HAP-1 (cell line): ENCODE data around the gene PNPLA2.

ENCODE experiments used
- DNase-seq, 2 experiments: peaks; one replicate each; pipeline ENCODE4 v3.0.0-alpha.2; 2016 to 2020; ENCODE audit warnings: low spot score in 2 of 2
- H3K27me3 ChIP-seq: fragments of 250-450 bp; sonication (Bioruptor Pico); 2 replicates; pipeline ENCODE4 v1.5.1; 2020; ENCODE audit warnings: low read depth, mild to moderate bottlenecking, moderate library complexity
- H3K36me3 ChIP-seq: fragments of 250-450 bp; sonication (Bioruptor Pico); replicated peaks from 2 replicates; pipeline ENCODE4 v1.5.1; 2020; ENCODE audit warnings: mild to moderate bottlenecking
- H3K4me1 ChIP-seq: fragments of 250-450 bp; sonication (Bioruptor Pico); 2 replicates; pipeline ENCODE4 v1.5.1; 2020; ENCODE audit warnings: mild to moderate bottlenecking
- H3K4me3 ChIP-seq: fragments of 250-450 bp; sonication (Bioruptor Pico); 2 replicates; pipeline ENCODE4 v1.5.1; 2020; ENCODE audit warnings: mild to moderate bottlenecking, moderate library complexity
- H3K9me3 ChIP-seq: fragments of 250-450 bp; sonication (Bioruptor Pico); 2 replicates; pipeline ENCODE4 v1.5.1; 2020; ENCODE audit warnings: mild to moderate bottlenecking, moderate library complexity
- in situ Hi-C: fragments of 300-500 bp; cut with MboI; formaldehyde crosslinking; loops from 3 replicates; pipeline ENCODE4 v1.14.3; 2020; ENCODE audit warnings: low sequenced_read_pairs, inconsistent platforms, mixed read lengths

Gene PNPLA2

DNA sequence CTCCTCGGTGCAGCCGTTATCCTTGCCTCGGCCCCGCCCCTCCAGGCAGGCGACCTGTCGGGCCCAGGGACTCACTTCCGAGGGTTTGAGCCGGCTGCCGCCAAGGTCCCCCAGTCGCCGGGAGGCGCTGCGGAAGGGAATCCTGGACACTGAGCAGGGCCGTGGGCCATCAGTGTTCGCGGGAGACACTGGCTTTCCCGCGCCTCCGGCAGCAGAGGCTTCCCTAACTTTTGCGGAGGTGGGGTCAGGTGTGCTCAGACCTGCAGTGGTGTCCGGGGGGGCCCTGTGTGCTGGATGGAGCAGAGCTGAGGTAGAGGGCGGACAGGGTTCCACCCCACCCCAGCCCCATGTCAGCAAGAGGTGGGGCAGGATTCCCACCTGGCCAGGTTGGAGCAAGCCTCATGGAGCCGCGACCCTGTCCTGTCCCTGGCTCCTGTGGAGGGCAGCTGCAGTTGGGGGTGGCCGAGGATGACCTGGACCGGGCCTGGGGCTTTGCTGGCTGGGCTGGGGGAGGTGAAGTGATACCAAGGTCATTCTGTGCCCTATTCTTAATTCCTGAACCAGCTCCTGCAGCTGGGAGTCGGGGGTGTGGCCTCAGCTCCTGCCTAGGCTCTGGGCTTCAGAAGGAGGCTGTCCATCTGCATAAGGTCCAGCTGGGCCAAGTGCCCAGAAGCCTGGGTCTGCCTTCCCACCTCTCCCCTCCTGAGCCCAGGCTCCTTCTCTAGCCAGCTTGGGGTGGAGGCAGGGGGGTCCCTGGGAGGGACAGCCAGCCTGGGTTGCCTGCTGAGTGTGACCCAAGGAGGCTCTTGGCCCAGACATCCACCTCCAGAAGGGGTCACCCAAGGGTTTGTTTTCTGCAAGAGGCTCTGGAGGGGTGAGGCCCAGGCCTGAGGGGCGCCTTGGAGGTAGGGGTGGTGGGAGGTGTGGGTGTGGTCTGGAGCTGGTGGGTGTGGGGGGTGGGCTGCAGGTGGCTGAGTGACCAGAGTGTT lies 32.4 kb downstream of the PNPLA2 start:
- in situ Hi-C loops, result loop anchor here (10.0 kb wide), 1 partner anchor 204 kb away; no protein-coding TSS in a partner anchor
- Histone ChIP-seq H3K4me1 (no peaks in the 10 kb centered on the region), H3K4me3 (no peak overlapping the region), H3K27me3 (no peaks in the 10 kb centered on the region), H3K36me3 (0 out of 2 replicates have a peak, but pooled peaks cover 3% of the 10 kb centered on the region), H3K9me3 (no peaks in the 10 kb centered on the region)
- no peak for DNase-seq

DNA sequence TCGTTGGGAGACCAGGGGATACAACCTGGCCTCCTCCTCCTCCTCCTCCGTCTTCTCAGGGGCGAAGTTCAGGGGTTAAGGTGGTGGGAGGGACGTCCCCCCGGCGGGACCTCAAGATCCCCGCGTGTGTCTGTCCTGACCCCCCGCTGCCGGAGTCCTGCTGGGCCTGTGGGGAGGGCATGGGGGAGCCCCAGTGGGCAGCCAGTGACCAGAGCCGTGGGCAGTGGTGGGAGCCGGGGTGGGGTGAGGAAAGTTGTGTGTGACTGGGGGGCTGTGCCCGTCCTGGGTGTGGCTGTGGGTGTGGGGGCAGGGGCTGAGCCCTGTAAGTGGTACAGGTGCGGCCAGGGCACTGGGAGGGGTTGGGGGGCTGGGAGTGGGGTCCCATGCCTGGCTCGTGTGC lies 34.0 kb downstream of the PNPLA2 start:
- no peaks in the 10 kb centered on the region for H3K4me1 ChIP-seq
- H3K36me3 ChIP-seq, result 0 out of 2 replicates have a peak, but pooled peaks cover 3% of the 10 kb centered on the region
- in situ Hi-C loops, result loop anchor here (10.0 kb wide), 1 partner anchor 202 kb away; no protein-coding TSS in a partner anchor
- no peaks in the 10 kb centered on the region for H3K27me3 ChIP-seq
- no peaks in the 10 kb centered on the region for H3K9me3 ChIP-seq
- H3K4me3 ChIP-seq, result no peak overlapping the region
- DNase-seq, result no peak

DNA sequence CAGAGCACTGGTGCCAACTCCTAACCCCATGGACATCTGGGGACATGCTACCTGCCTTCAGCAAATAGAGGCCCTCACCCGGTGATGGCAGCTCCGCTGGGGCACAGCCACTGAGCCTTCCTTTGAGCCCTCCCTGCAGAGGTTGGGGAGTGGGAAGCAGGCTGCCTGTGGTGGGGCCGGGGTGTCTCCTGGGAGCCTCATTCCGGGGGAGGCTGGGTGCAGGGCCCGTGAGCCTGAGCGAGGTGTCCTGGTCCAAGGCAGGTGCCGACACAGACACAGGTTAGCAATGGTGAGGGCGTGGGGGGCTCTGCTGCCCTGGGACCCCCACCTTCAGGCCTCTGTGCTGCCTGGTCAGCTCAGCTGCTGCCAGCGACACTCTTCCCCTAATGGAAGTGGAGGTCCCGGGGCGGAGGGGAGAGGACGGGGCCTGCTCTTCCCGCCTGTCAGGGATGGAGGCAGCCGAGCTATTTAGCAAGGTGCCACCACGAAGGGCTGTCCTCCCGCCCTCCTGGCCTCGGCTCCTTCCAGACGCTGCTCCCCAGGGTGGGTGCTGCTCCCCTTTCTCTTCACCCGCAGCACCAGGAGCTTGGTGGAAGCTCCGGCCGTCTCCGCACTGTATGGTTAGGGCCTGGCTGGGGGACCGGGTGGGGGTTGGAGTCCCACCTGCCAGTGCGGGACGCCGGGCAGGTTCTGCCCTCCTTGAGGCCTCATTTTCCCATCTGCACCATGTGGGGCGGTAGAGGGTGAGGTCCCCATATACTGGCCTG lies 35.2 kb downstream of the PNPLA2 start:
- H3K4me1 ChIP-seq, result no peaks in the 10 kb centered on the region
- H3K36me3 ChIP-seq, result no peaks in the 10 kb centered on the region
- H3K9me3 ChIP-seq, result no peaks in the 10 kb centered on the region
- DNase-seq, result no peak
- no peaks in the 10 kb centered on the region for H3K27me3 ChIP-seq
- H3K4me3 ChIP-seq, result no peak overlapping the region
- in situ Hi-C loops, result loop anchor here (10.0 kb wide), 1 partner anchor 201 kb away; no protein-coding TSS in a partner anchor

- no peaks in the 10 kb centered on the region for H3K27me3 ChIP-seq
- in situ Hi-C loops, result loop anchor here (10.0 kb wide), 1 partner anchor 200 kb away; no protein-coding TSS in a partner anchor
- DNase-seq, result no peak
- no peaks in the 10 kb centered on the region for H3K9me3 ChIP-seq
- H3K4me3 ChIP-seq, result no peak overlapping the region
- no peaks in the 10 kb centered on the region for H3K4me1 ChIP-seq
- no peaks in the 10 kb centered on the region for H3K36me3 ChIP-seq
Observed at GRCh38 chr11:854601-855329, 36.1 kb downstream of the PNPLA2 start.

DNA sequence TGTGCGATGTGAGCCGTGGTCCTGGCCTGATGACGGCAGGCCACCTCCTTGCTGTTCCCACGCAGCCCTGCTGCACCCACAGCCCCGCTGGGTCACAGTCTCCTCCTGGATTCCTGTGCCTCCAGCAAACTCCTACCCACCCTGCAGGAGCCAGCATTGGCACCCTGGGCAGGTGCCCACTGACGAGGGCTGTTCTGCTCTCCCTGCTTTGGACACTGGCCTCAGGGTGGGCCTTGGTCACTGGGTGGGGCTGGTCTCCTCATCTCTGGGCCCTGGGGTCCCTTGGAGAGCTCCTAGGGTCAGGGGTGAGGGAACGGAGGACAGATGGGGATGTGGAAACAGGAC lies 36.6 kb downstream of the PNPLA2 start:
- no peaks in the 10 kb centered on the region for H3K36me3 ChIP-seq
- no peaks in the 10 kb centered on the region for H3K27me3 ChIP-seq

GRCh38 chr11:855796-856195 lies 37.1 kb downstream of the PNPLA2 start:
- DNase-seq, result no peak
- in situ Hi-C loops, result loop anchor here (10.0 kb wide), 1 partner anchor 199 kb away; no protein-coding TSS in a partner anchor
- no peaks in the 10 kb centered on the region for H3K4me1 ChIP-seq
- no peaks in the 10 kb centered on the region for H3K27me3 ChIP-seq
- no peaks in the 10 kb centered on the region for H3K36me3 ChIP-seq
- no peak overlapping the region for H3K4me3 ChIP-seq
- H3K9me3 ChIP-seq, result no peaks in the 10 kb centered on the region

More for the DNA sequence above, 36.6 kb downstream of the PNPLA2 start:
- no peak overlapping the region for H3K4me3 ChIP-seq
- DNase-seq, result no peak
- H3K9me3 ChIP-seq, result no peaks in the 10 kb centered on the region
- H3K4me1 ChIP-seq, result no peaks in the 10 kb centered on the region
- in situ Hi-C loops, result loop anchor here (10.0 kb wide), 1 partner anchor 199 kb away; no protein-coding TSS in a partner anchor

GRCh38 chr11:856397-856796 lies 37.7 kb downstream of the PNPLA2 start:
- in situ Hi-C loops, result loop anchor here (10.0 kb wide), 1 partner anchor 198 kb away; no protein-coding TSS in a partner anchor
- no peaks in the 10 kb centered on the region for H3K9me3 ChIP-seq
- no peaks in the 10 kb centered on the region for H3K4me1 ChIP-seq

DNA sequence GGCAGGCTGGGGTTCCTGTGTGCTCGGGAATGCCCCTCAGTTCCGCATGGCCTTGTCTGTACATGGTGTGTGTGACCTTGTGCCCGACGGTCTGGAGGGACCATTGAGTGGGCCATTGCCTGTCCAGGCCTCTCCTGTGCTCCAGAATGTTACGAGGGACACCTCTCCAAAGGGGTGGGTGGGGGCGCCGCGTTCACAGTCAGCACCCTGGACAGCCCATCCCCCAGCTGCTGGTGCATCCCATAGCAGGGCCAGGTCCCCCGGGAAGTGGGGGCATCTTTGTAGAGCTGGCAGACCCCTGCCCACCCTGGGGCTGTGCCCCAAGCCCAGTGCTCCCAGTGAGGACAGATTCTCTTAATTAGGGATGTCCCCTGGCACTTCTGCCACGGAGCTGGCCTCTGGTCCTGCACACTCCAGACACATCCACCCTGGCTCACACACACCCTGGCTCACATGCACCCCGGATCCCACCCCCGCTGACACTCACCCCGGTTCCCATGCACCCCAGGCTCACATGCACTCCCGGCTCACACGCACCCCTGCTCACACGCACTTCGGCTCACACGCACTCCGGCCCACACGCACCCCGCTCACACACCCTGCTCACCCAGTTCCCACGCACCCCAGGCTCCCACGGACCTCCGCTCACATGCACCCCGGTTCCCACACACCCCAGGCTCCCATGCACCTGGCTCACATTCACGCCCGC lies 39.5 kb downstream of the PNPLA2 start:
- H3K4me3 ChIP-seq, result no peak overlapping the region
- H3K4me1 ChIP-seq, result peaks cover 15% of the 10 kb centered on the region
- H3K27me3 ChIP-seq, result no peaks in the 10 kb centered on the region
- in situ Hi-C loops, result loop anchor here (10.0 kb wide), 1 partner anchor 197 kb away; no protein-coding TSS in a partner anchor
- H3K9me3 ChIP-seq, result no peaks in the 10 kb centered on the region
- peaks cover under 1% of the 10 kb centered on the region; the same call in 1 of the 2 replicates for H3K36me3 ChIP-seq
- no peak for DNase-seq

More at GRCh38 chr11:856397-856796, 37.7 kb downstream of the PNPLA2 start:
- Histone ChIP-seq H3K4me3 (no peak overlapping the region), H3K36me3 (no peaks in the 10 kb centered on the region), H3K27me3 (no peaks in the 10 kb centered on the region)
- DNase-seq, result no peak

DNA sequence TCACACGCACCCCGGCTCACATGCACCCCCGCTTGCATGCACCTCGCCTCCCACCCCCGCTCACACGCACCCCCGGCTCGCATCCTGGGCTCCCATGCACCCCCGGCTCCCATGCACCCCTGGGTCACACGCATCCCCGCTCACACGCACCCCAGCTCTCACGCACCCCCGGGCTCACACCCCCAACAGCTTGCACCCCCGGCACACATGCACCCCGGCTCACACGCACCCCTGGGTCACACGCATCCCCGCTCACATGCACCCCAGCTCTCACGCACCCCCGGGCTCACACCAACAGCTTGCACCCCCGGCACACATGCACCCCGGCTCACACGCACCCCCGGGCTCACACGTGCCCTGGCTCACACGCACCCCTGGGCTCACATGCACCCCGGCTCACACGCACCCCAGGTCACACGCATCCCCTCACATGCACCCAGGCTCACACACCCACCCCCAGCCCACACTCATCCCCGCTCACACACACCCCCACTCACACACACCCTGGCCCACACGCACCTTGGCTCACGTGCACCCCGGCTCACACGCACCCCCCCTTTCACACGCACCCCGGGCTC lies 40.1 kb downstream of the PNPLA2 start:
- Histone ChIP-seq H3K9me3 (no peaks in the 10 kb centered on the region), H3K4me1 (peaks cover 21% of the 10 kb centered on the region), H3K27me3 (no peaks in the 10 kb centered on the region), H3K4me3 (no peak overlapping the region), H3K36me3 (peaks cover 7% of the 10 kb centered on the region)
- in situ Hi-C loops, result loop anchor here (10.0 kb wide), 1 partner anchor 196 kb away; no protein-coding TSS in a partner anchor
- no peak for DNase-seq

DNA sequence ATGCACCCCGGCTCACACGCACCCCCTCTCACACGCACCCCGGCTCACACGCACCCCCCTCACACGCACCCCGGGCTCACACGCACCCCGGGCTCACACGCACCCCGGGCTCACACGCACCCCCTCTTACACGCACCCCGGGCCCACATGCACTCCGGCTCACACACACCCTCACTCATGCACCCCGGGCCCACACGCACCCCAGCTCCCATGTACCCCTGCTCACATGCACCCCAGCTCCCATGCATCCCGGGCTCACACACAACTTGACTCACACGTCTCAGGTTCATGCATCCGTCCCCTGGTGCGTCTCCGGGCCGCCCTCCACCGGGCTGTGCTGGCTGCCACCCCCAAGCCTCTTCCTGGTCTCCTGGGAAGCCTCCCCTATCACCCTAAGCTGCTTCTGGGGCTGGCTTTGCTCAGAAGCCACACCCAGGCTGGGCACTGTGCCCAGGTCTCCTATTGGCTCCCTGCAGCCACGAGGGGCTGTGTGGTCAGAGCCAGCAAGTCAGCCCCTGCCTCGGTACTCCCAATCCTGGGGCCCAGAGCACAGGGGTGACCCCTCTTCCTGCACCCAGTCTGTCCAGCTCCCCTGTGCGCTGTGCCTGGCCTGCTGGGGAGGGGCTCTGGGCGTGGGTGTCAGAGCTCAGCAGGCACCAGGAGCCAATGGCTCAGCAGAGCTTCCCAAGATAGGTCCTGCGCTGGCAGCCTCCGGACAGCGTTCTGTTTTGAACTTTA lies 40.8 kb downstream of the PNPLA2 start:
- no peak overlapping the region for H3K4me3 ChIP-seq
- H3K27me3 ChIP-seq, result no peaks in the 10 kb centered on the region
- in situ Hi-C loops, result loop anchor here (10.0 kb wide), 1 partner anchor 195 kb away; no protein-coding TSS in a partner anchor
- peak in 1 of 2 experiments; percentile 78 for DNase-seq
- H3K9me3 ChIP-seq, result no peaks in the 10 kb centered on the region
- peaks cover 14% of the 10 kb centered on the region for H3K36me3 ChIP-seq
- peaks cover 23% of the 10 kb centered on the region for H3K4me1 ChIP-seq

DNA sequence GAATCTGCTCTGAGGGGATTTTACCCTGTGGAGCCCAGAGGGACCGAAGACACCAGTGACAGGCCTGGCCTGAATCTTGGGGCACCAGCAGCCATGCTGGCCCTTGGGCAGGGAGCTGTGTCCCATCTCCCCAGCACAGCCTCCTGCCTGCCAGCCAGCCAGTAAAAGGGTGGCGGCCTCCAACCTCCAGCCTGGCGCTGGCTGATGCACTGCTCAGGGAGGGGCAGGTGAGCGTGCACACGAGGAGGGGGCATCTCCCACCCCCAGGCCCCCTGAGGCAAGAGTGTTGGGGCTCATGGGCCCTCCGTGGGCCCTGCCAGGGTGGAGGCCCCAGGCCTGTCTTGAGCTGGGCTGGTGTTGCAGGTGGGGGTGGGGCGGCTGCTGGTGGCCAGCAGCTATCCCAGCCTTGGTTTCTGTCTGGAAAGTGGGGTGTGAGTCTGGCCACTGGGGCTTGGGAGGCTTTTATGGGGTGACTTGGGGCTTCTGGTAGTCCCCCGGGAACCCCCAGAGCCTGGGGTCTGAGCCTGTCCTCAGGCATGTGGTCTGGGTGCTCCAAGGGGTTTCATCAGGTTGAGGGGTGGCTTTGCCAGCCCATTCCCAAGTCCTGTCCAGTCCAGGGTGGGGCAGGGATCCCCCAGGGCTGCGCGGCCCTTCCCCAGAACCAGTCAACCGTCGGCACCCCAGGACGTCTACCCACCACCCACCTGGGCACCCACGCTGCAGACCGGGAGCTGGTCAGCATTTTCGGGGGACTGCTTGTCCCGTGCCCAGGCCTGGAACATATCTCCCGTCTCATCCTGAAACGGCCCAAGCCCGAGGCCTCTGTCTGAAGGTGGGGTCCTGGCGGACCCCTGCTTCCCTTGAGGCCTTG lies 41.8 kb downstream of the PNPLA2 start:
- no peak overlapping the region for H3K4me3 ChIP-seq

More for the DNA sequence above, 41.8 kb downstream of the PNPLA2 start:
- DNase-seq, result no peak
- H3K36me3 ChIP-seq, result peaks cover 15% of the 10 kb centered on the region
- peaks cover 23% of the 10 kb centered on the region for H3K4me1 ChIP-seq
- H3K27me3 ChIP-seq, result no peaks in the 10 kb centered on the region
- no peaks in the 10 kb centered on the region for H3K9me3 ChIP-seq
- in situ Hi-C loops, result no loop called here
